Activated CD4-positive, CD25-positive, alpha-beta regulatory T cell treated with anti-CD3 and anti-CD28 coated beads, Interleukin-2, amount 50 U/mL, for 72 hours (primary cell): ENCODE results near the gene NR3C2.

Experiments
- DNase-seq: peaks from one replicate; pipeline ENCODE4 v3.0.0; 2021

NR3C2 gene

DNA sequence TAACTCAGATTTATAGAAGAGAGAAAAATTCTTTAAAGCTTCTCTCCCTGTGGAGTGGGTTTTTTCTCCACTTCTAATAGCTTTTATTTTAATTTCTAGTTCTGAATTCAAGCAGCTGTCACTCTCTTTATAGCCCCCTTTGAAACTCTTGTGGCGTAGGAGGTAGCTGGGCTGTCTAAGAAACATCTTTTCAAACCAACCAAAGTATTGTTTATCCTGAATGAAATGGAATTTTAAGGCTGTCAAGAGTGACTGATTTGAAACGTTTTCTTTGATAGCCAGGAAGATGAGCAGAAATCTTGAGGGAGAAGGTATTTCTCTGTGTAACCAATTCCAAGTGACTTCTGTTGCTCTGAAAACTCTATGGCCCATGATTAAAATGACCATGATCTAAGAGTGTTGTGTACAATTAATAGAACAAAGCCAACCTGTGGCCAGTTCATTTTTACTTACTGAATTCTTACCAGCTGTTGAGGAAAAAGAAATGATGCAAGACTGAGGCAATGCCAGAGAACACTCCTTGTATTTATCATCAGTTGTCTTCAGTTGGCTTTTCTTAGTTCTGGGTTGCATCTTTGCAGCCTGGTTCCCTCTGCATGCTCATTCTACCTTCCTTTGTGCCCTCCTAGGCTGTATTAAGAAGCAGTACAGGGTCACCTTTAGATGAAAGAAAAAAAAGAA lies 411.9 kb downstream of the NR3C2 start:
- DNase-seq, result no peak

GRCh38 chr4:148029781-148030180 lies 412.4 kb downstream of the NR3C2 start:
- DNase-seq, result no peak
